HCT116 (cell line): ENCODE data around the gene SEMA5B. TPM values are rescaled to one million over a fixed set of nuclear protein-coding genes. Genes with fewer than 3 reads are reported as not detected.

ENCODE experiments used
- ATAC-seq: fragments of 200-7000 bp; cut with Tn5 transposase; 2 replicates; pipeline ENCODE4 v1.9.1; 2020; ENCODE audit warnings: mild to moderate bottlenecking, moderate library complexity
- BruUV-seq: library from RNA; stranded (reverse); fragments of 400-500 nt; replicated peaks from 2 replicates; lab custom pipeline; 2021; lab: Mats Ljungman, UMichigan
- CTCF ChIA-PET: fragments of 300-600 bp; sonication (Branson Sonifier 250); formaldehyde crosslinking; loops from one replicate; lab custom pipeline; 2021; ENCODE audit warnings: antibody characterized with exemption; lab: Charles Lee
- POLR2A ChIA-PET: fragments of 300-600, 350-600 bp; sonication (Branson Sonifier 250); formaldehyde crosslinking; loops from one replicate; lab custom pipeline; 2021; ENCODE audit warnings: antibody characterized with exemption; lab: Charles Lee
- RAD21 ChIA-PET, 2 experiments: fragments of 300-600 bp; sonication (Branson Sonifier 250); formaldehyde crosslinking; loops; one replicate each; lab custom pipeline; 2023; ENCODE audit warnings: low total read pairs in 2 of 2; ENCODE audit not compliant: uncharacterized antibody in 2 of 2, unreplicated experiment in 2 of 2, low non-redundant PET in 1 of 2; lab: Charles Lee
- DNase-seq: peaks from one replicate; pipeline ENCODE4 v3.0.0-alpha.2; 2010; ENCODE audit warnings: low read depth, low spot score
- H2AFZ ChIP-seq: fragments of 200-600 bp; shearing (Covaris generic), sonication (generic); 2 replicates; pipeline ENCODE4 v1.6.1; 2017; ENCODE audit warnings: low read depth, mixed run types, mixed read lengths, antibody characterized with exemption, low read length; ENCODE audit not compliant: poor library complexity, severe bottlenecking
- H3K27ac ChIP-seq: 2 replicates; pipeline ENCODE4 v1.5.1; 2012; ENCODE audit warnings: low read depth, low read length
- H3K27me3 ChIP-seq: fragments of 200-600 bp; sonication (generic); 2 replicates; pipeline ENCODE4 v1.6.1; 2016; ENCODE audit warnings: mixed run types, low read length, mixed read lengths; ENCODE audit not compliant: insufficient read depth
- H3K36me3 ChIP-seq, 2 experiments: fragments of 200-500 bp in 1 of 2; fragments of 200-600 bp in 1 of 2; sonication (Bioruptor generic) in 1 of 2; sonication (generic) in 1 of 2; 2 replicates each; pipeline versions ENCODE4 v1.5.1 to v1.6.1; 2014 to 2016; ENCODE audit warnings: low read length in 2 of 2, inconsistent platforms in 1 of 2, mixed read lengths in 1 of 2, mixed run types in 1 of 2; ENCODE audit not compliant: insufficient read depth in 2 of 2, control insufficient read depth in 1 of 2
- H3K4me1 ChIP-seq, 2 experiments: fragments of 200-600 bp in 1 of 2; sonication (generic) in 1 of 2; 2 replicates each; pipeline versions ENCODE4 v1.5.1 to v1.6.1; 2012 to 2017; ENCODE audit warnings: low read length in 2 of 2, inconsistent platforms in 1 of 2, mild to moderate bottlenecking in 1 of 2, mixed read lengths in 1 of 2, mixed run types in 1 of 2, moderate library complexity in 1 of 2; ENCODE audit not compliant: insufficient read depth in 2 of 2, control insufficient read depth in 1 of 2
- H3K4me2 ChIP-seq: fragments of 200-600 bp; sonication (generic); 2 replicates; pipeline ENCODE4 v1.6.1; 2017; ENCODE audit warnings: mixed run types, low read length, mixed read lengths
- H3K4me3 ChIP-seq, 2 experiments: fragments of 200-600 bp in 1 of 2; sonication (generic) in 1 of 2; replicated peaks in 1 of 2; 2 replicates each; pipeline ENCODE4 v1.5.1; 2011 to 2016; ENCODE audit warnings: low read length in 2 of 2, control low read depth in 1 of 2, low read depth in 1 of 2, mild to moderate bottlenecking in 1 of 2, mixed read lengths in 1 of 2, mixed run types in 1 of 2
- H3K79me2 ChIP-seq: fragments of 200-600 bp; sonication (generic); 2 replicates; pipeline ENCODE4 v1.6.1; 2017; ENCODE audit warnings: mild to moderate bottlenecking, mixed run types, low read length, moderate library complexity, mixed read lengths; ENCODE audit not compliant: insufficient read depth
- H3K9ac ChIP-seq: fragments of 200-600 bp; sonication (generic); 2 replicates; pipeline ENCODE4 v1.6.1; 2016; ENCODE audit warnings: low read length, mixed read lengths
- H3K9me2 ChIP-seq: fragments of 200-600 bp; sonication (generic), shearing (Covaris generic); 2 replicates; pipeline ENCODE4 v1.6.1; 2017; ENCODE audit warnings: mixed run types, mild to moderate bottlenecking, moderate library complexity; ENCODE audit not compliant: insufficient read depth
- H3K9me3 ChIP-seq, 2 experiments: fragments of 200-500 bp in 1 of 2; fragments of 200-600 bp in 1 of 2; sonication (Bioruptor generic) in 1 of 2; sonication (generic) in 1 of 2; 2 replicates each; pipeline ENCODE4 v1.6.1; 2014 to 2017; ENCODE audit warnings: low read length in 2 of 2, mixed read lengths in 2 of 2, inconsistent platforms in 1 of 2, low read depth in 1 of 2, mild to moderate bottlenecking in 1 of 2, mixed run types in 1 of 2, moderate library complexity in 1 of 2; ENCODE audit not compliant: control insufficient read depth in 1 of 2, insufficient read depth in 1 of 2
- H4K20me1 ChIP-seq: fragments of 200-600 bp; sonication (generic), shearing (Covaris generic); 2 replicates; pipeline ENCODE4 v1.6.1; 2017; ENCODE audit warnings: mixed run types, mild to moderate bottlenecking, moderate library complexity; ENCODE audit not compliant: insufficient read depth
- CTCF ChIP-seq, 3 experiments: fragments of 200-600 bp in 1 of 3; sonication (generic) in 1 of 3; IDR thresholded peaks in 2 of 3; conservative IDR thresholded peaks in 1 of 3; 2 replicates each; pipeline ENCODE4 v1.5.1; 2012 to 2017; ENCODE audit warnings: low read depth in 2 of 3, low read length in 2 of 3, antibody characterized with exemption in 1 of 3, borderline replicate concordance in 1 of 3, control low read depth in 1 of 3, mild to moderate bottlenecking in 1 of 3, mixed read lengths in 1 of 3, mixed run types in 1 of 3, moderate library complexity in 1 of 3; ENCODE audit not compliant: insufficient read depth in 1 of 3
- POLR2A ChIP-seq: IDR thresholded peaks from 2 replicates; pipeline ENCODE4 v1.7.0; 2011; ENCODE audit warnings: borderline replicate concordance; ENCODE audit not compliant: insufficient read depth, insufficient read length; ENCODE audit errors: extremely low read depth
- POLR2AphosphoS5 ChIP-seq: IDR thresholded peaks from 2 replicates; pipeline ENCODE4 v1.6.1; 2011; ENCODE audit warnings: mild to moderate bottlenecking, low read depth, low read length, moderate library complexity
- RAD21 ChIP-seq: IDR thresholded peaks from 2 replicates; pipeline ENCODE4 v1.6.1; 2012; ENCODE audit warnings: low read depth, mild to moderate bottlenecking
- SIN3A ChIP-seq: IDR thresholded peaks from 2 replicates; pipeline ENCODE4 v1.6.1; 2012; ENCODE audit warnings: low read depth
- TCF7L2 ChIP-seq: IDR thresholded peaks from 2 replicates; pipeline ENCODE4 v1.7.0; 2011; ENCODE audit warnings: borderline replicate concordance, inconsistent platforms; ENCODE audit not compliant: insufficient read depth, insufficient read length; ENCODE audit errors: extremely low read depth
- YY1 ChIP-seq: IDR thresholded peaks from 2 replicates; pipeline ENCODE4 v1.6.1; 2011; ENCODE audit warnings: low read length, low read depth, moderate library complexity, mild to moderate bottlenecking; ENCODE audit not compliant: insufficient replicate concordance; ENCODE audit errors: extremely low read depth
- ZFX ChIP-seq: fragments of 450-650 bp; IDR thresholded peaks from 2 replicates; pipeline ENCODE4 v1.6.1; 2017
- ZNF274 ChIP-seq: fragments of 200-500 bp; sonication (Bioruptor generic); IDR thresholded peaks from 2 replicates; pipeline ENCODE4 v1.6.1; 2014; ENCODE audit warnings: mild to moderate bottlenecking, low read depth, low read length, inconsistent platforms
- intact Hi-C: fragments of 100-400 bp; cut with micrococcal nuclease; formaldehyde crosslinking; loops from 2 replicates; pipeline ENCODE4 v1.10.0; 2022
- total RNA-seq: library from RNA; stranded (reverse); gene quantifications from one replicate; pipeline ENCODE4 v1.2.1, GENCODE V29; 2021; ENCODE audit not compliant: unreplicated experiment

SEMA5B gene
- total RNA-seq, 1 experiment from 2014 or later, result 0.15 TPM

GRCh38 chr3:122923611-122924010 is 104.0 kb downstream of the SEMA5B start:
- DNase-seq (no peak), ATAC-seq (no peak)
- POLR2A ChIA-PET, result no interaction called here
- H3K4me3 ChIP-seq, result no peak overlapping the region
- H3K27ac ChIP-seq, result no peak overlapping the region
- H2AFZ ChIP-seq, result no peak overlapping the region
- intact Hi-C loops, result no loop called here
- RAD21 ChIA-PET, result no interaction called here
- CTCF ChIA-PET, result no interaction called here
- no peaks in the 10 kb centered on the region for H3K79me2 ChIP-seq
- no peaks in the 10 kb centered on the region for H3K4me1 ChIP-seq
- H3K9ac ChIP-seq, result no peak overlapping the region
- BruUV-seq, result no TSS peak
- no peak overlapping the region for H3K4me2 ChIP-seq
- H4K20me1 ChIP-seq, result no peaks in the 10 kb centered on the region
- TF ChIP-seq POLR2A, result no peak
- no peak for TF ChIP-seq SIN3A
- no peak for TF ChIP-seq YY1
- no peak for TF ChIP-seq ZFX
- no peak for TF ChIP-seq ZNF274
- no peak for TF ChIP-seq CTCF (IDR thresholded peaks at IDR 0.05 in 2 of 3, conservative IDR thresholded peaks at IDR 0.05 in 1 of 3; ENCODE audit: borderline replicate concordance in 1 of 3, insufficient read depth in 1 of 3, low read depth in 2 of 3, low read length in 2 of 3)
- no peak for TF ChIP-seq RAD21
- no peak for TF ChIP-seq TCF7L2
- no peak for TF ChIP-seq POLR2AphosphoS5
- H3K36me3 ChIP-seq, result no peaks in the 10 kb centered on the region
- H3K27me3 ChIP-seq, result 0 out of 2 replicates have a peak, but pooled peaks cover 3% of the 10 kb centered on the region
- H3K9me2 ChIP-seq, result no peaks in the 10 kb centered on the region
- no peaks in the 10 kb centered on the region for H3K9me3 ChIP-seq
